ENCODE measurements around the gene CXCR1. TPM values are rescaled to one million over a fixed set of nuclear protein-coding genes. Genes with fewer than 3 reads are reported as not detected.

Gene CXCR1
- total and polyA plus RNA-seq, 9 of the 15 experiments (the other 6 are each of a cell fraction or from before 2014, with no cell fraction given): not detected

- TF ChIP-seq TBP (optimal IDR thresholded peaks at IDR 0.05; ENCODE audit: low read depth, low read length): no peak
- TF ChIP-seq GMEB1 (CRISPR knock-in tag; IDR thresholded peaks at IDR 0.05): no peak
- TF ChIP-seq KLF16 (IDR thresholded peaks at IDR 0.05): no peak
- no peak for TF ChIP-seq IRF2 (CRISPR knock-in tag; IDR thresholded peaks at IDR 0.05)
- TF ChIP-seq TEAD4 (IDR thresholded peaks at IDR 0.05; ENCODE audit: low read length): no peak
- no peak for TF ChIP-seq TEAD4 (CRISPR knock-in tag; IDR thresholded peaks at IDR 0.05; ENCODE audit: borderline replicate concordance)
- TF ChIP-seq ZNF121 (CRISPR knock-in tag; conservative IDR thresholded peaks at IDR 0.05): no peak
- TF ChIP-seq E2F1 (CRISPR knock-in tag; IDR thresholded peaks at IDR 0.05): no peak
- no peak for TF ChIP-seq ESRRA (IDR thresholded peaks at IDR 0.05; ENCODE audit: borderline replicate concordance, low read depth)
- no peak for TF ChIP-seq HDAC8 (tag; IDR thresholded peaks at IDR 0.05)
- TF ChIP-seq MBD1 (CRISPR knock-in tag; IDR thresholded peaks at IDR 0.05): no peak
Measured at GRCh38 chr2:218138047-218138446, 28.7 kb downstream of the CXCR1 start (continued).
